GM06990 (cell line): Measurements from ENCODE around the gene CAPZA2.

Experiments used
- DNase-seq: peaks from one replicate; pipeline ENCODE4 v3.0.0-alpha.2; 2011; ENCODE audit not compliant: insufficient read length; ENCODE audit errors: extremely low read depth
- H3K27me3 ChIP-seq: replicated peaks from 2 replicates; pipeline ENCODE4 v1.6.0; 2011; ENCODE audit warnings: low read length; ENCODE audit not compliant: control insufficient read depth, insufficient read depth
- H3K36me3 ChIP-seq: 2 replicates; pipeline ENCODE4 v1.5.1; 2011; ENCODE audit warnings: low read length; ENCODE audit not compliant: control insufficient read depth, insufficient read depth
- H3K4me3 ChIP-seq: replicated peaks from 2 replicates; pipeline ENCODE4 v1.5.1; 2011; ENCODE audit warnings: low read depth, mild to moderate bottlenecking, control low read depth, low read length
- TF ChIP-seq, protein P1 (sequence below): IDR thresholded peaks from 2 replicates; pipeline ENCODE4 v1.5.1; 2011; ENCODE audit warnings: low read length, control low read depth, mild to moderate bottlenecking, inconsistent platforms; ENCODE audit not compliant: insufficient read depth, poor library complexity, severe bottlenecking

Gene CAPZA2

GRCh38 chr7:116922545-116922944 is 60.2 kb downstream of the CAPZA2 start:
- H3K27me3 ChIP-seq: no peaks in the 10 kb centered on the region
- no peaks in the 10 kb centered on the region for H3K36me3 ChIP-seq
- TF ChIP-seq, protein P1, sequence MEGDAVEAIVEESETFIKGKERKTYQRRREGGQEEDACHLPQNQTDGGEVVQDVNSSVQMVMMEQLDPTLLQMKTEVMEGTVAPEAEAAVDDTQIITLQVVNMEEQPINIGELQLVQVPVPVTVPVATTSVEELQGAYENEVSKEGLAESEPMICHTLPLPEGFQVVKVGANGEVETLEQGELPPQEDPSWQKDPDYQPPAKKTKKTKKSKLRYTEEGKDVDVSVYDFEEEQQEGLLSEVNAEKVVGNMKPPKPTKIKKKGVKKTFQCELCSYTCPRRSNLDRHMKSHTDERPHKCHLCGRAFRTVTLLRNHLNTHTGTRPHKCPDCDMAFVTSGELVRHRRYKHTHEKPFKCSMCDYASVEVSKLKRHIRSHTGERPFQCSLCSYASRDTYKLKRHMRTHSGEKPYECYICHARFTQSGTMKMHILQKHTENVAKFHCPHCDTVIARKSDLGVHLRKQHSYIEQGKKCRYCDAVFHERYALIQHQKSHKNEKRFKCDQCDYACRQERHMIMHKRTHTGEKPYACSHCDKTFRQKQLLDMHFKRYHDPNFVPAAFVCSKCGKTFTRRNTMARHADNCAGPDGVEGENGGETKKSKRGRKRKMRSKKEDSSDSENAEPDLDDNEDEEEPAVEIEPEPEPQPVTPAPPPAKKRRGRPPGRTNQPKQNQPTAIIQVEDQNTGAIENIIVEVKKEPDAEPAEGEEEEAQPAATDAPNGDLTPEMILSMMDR: no peak
- no peak for DNase-seq
- H3K4me3 ChIP-seq: no peak overlapping the region

DNA sequence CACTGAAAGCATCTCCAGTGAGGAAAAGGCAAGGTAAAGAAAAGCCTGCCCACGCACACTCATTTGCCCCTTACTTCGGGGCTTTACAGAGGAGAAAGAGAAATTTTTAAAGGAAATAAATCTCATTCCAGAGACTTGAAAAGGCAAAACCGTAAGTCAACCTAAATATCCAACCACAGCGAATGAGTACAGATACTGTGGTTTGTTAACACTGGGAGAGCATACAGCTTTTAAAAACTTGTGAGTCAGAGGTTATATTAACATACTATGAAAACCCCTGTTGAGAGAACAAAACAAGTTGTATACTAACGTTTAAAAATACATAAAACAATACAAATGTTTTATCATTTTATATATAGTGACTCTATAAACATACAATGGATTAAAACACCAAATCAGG is 62.4 kb downstream of the CAPZA2 start:
- Histone ChIP-seq H3K36me3 (no peaks in the 10 kb centered on the region), H3K4me3 (no peak overlapping the region), H3K27me3 (no peaks in the 10 kb centered on the region)
- DNase-seq: no peak
- TF ChIP-seq, protein P1: no peak

GRCh38 chr7:116929021-116929420 is 66.6 kb downstream of the CAPZA2 start:
- H3K27me3 ChIP-seq: no peaks in the 10 kb centered on the region
- TF ChIP-seq, protein P1: no peak
- no peak for DNase-seq

DNA sequence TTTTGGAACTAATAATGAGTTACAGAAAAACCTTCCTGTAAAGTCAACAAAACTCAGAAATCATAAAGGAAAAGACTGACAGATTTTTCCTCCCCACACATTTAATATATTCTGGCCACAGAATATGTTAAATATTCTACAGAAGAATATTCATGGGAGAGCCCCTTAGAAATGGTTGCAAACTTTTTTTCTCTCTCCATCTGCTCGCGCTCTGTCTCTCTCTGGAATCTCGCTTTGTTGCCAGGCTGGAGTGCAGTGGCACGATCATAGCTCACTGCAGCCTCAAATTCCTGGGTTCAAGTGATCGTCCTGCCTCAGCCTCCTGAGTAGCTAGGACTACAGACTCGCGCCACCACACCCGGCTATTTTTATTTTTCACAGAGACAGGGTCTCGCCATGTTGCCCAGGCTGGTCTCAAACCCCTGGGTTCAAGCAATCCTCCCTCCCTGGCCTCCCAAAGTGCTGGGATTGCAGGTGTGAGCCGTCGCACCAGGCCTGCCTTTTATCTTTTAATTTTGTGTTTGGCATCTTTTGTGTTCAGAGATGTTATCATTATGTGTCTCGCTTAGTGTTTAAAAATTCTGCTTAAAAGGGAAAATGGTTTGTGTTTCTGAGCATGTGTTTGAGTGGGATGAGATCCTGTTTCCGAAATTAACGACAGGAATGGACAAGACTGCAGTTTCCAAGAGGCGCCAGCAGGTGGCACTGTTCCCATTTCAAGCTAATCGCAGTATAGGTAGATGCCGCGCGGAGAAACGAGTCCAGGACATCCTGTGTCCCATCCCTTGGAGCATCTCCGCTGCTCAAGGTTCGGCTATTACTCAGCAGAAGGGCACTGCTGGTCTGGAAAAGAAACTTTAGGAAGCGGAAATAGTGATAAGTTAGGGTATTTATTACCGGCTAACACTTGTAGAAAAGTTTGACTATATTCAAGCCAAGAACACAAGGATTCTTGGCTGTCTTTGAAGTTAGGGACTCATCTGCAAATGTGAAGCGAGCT is 67.8 kb downstream of the CAPZA2 start:
- Histone ChIP-seq H3K4me3 (no peak overlapping the region), H3K36me3 (no peaks in the 10 kb centered on the region), H3K27me3 (no peaks in the 10 kb centered on the region)
- peak; percentile 39 for DNase-seq
- TF ChIP-seq, protein P1: peak; percentile 85

More at GRCh38 chr7:116929021-116929420, 66.6 kb downstream of the CAPZA2 start:
- Histone ChIP-seq H3K36me3 (no peaks in the 10 kb centered on the region), H3K4me3 (no peak overlapping the region)

DNA sequence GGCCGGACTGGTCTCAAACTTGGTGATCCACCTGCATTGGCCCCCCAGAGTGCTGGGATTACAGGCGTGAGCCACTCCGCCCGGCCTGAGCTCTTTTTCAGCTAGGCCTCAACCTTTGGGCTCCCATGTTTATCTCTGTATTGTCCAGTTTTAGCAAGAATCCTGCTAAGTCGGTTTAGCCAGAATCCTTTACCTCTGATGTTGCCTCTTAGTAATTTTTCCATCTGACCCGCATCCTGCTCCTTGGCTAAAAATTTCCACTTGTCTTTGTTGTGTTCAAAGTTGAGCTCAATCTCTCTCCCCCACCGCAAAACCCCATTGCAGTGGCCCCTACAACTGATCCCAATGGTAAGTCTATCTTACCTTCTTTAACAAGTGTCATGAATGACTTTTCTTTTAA is 70.2 kb downstream of the CAPZA2 start:
- DNase-seq: no peak
- no peaks in the 10 kb centered on the region for H3K27me3 ChIP-seq
- no peaks in the 10 kb centered on the region for H3K36me3 ChIP-seq
- no peak overlapping the region for H3K4me3 ChIP-seq
- TF ChIP-seq, protein P1: no peak
